Thyroid gland (tissue), 4 donors: ENCODE measurements around the gene PLXNA4.

ENCODE experiments used
- POLR2A ChIP-seq, 2 donors: fragments of 450-650 bp; IDR thresholded peaks; one replicate each; pipeline ENCODE4 v1.6.1; 2017; ENCODE audit warnings: antibody characterized with exemption in 2 of 2, mild to moderate bottlenecking in 2 of 2, moderate library complexity in 1 of 2
- TF ChIP-seq, protein P1 (sequence below), 6 experiments: fragments of 200-600 bp in 3 of 6; fragments of 450-650 bp in 3 of 6; sonication (generic) in 3 of 6; IDR thresholded peaks; one replicate each; pipeline ENCODE4 v1.5.1; 2016 to 2019; ENCODE audit warnings: antibody characterized with exemption in 6 of 6, mild to moderate bottlenecking in 2 of 6, inconsistent platforms in 1 of 6, moderate library complexity in 1 of 6

DNA sequence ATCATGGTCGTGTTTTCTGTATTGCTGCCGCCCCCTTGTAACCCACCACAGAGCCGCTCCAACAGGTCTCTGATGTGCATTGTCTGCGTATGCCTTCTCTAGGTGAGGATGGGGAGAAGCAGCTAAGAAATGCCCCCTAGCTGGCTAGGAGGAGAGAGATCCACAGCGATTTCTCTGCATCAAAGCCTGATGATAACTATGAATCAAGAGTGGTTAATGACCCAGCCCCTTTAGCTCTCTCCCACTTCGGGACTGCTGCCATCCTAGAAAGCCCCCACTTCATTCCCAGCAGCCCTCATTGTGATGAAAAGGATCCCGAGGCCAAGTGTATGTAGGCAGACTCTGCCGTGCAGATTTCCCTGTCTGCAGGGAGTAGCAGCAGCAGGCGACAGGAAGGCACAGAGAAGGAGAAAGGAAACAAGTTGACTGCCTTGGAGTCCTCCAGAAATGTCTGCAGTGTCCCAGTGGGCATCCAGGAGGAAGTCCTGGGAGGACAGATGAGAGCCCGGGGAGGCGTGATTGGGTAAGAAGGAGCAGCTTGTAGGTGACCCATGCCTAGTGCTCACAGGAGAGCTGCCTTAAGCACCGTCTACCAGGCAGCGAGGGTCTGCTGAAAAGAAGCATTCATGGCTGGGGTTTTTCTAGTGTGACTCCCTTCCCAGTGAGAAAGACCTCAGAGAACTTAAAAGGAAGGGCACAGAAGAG, 2.9 kb downstream of the PLXNA4 start:
- no peak for TF ChIP-seq POLR2A (IDR thresholded peaks at IDR 0.05)
- TF ChIP-seq, protein P1, sequence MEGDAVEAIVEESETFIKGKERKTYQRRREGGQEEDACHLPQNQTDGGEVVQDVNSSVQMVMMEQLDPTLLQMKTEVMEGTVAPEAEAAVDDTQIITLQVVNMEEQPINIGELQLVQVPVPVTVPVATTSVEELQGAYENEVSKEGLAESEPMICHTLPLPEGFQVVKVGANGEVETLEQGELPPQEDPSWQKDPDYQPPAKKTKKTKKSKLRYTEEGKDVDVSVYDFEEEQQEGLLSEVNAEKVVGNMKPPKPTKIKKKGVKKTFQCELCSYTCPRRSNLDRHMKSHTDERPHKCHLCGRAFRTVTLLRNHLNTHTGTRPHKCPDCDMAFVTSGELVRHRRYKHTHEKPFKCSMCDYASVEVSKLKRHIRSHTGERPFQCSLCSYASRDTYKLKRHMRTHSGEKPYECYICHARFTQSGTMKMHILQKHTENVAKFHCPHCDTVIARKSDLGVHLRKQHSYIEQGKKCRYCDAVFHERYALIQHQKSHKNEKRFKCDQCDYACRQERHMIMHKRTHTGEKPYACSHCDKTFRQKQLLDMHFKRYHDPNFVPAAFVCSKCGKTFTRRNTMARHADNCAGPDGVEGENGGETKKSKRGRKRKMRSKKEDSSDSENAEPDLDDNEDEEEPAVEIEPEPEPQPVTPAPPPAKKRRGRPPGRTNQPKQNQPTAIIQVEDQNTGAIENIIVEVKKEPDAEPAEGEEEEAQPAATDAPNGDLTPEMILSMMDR (IDR thresholded peaks at IDR 0.05), result no peak
